GM19099 (cell line): Measurements from ENCODE around the gene MACROD2.

Experiments
- POLR2A ChIP-seq: IDR thresholded peaks from 3 replicates; pipeline ENCODE4 v1.6.1; 2011; ENCODE audit warnings: low read depth; ENCODE audit not compliant: insufficient read length; ENCODE audit errors: extremely low read depth

Gene MACROD2

GRCh38 chr20:15799871-15800270, 1804.6 kb downstream of the MACROD2 start:
- no peak for TF ChIP-seq POLR2A

DNA sequence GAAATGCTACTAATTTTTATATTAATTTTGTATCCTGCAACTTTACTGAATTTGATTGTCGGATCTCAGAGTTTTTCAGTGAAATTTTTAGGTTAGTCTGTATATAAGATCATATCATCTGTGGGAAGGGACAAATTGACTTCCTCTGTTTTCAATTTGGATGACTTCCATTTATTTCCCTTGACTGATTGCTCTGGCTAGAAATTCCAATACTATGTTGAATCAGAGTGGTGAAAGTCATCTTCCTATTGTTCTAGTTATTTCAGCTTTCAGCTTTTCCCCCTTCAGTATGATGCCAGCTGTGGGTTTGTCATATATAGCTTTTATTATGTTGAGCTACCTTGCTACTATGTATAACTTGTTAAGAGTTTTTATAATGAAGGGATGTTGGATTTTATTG, 1806.7 kb downstream of the MACROD2 start:
- no peak for TF ChIP-seq POLR2A

DNA sequence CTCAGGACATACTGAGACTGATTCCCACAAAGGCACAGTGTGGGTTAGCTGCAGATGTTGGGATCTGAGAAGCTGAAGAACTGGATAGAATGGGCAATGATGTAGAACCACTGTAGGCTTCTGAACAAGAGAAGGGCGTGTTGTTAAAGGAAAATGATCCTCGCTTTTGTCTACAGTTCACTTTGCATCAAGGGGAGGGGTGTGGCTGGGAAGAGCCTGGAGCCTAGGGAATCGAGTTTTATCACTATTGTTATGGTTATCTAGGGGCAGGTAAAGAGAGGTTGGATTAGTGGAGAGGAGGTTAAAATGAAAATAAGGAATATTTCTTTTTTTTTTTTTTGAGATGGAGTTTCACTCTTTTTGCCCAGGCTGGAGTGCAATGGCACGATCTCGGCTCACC, 1809.8 kb downstream of the MACROD2 start:
- no peak for TF ChIP-seq POLR2A

GRCh38 chr20:15806105-15806504, 1810.8 kb downstream of the MACROD2 start:
- no peak for TF ChIP-seq POLR2A

GRCh38 chr20:15807271-15807670, 1812.0 kb downstream of the MACROD2 start:
- TF ChIP-seq POLR2A = no peak

- no peak for TF ChIP-seq POLR2A
Observed at GRCh38 chr20:15811951-15812350, 1816.6 kb downstream of the MACROD2 start.

GRCh38 chr20:15812696-15813095, 1817.4 kb downstream of the MACROD2 start:
- no peak for TF ChIP-seq POLR2A

DNA sequence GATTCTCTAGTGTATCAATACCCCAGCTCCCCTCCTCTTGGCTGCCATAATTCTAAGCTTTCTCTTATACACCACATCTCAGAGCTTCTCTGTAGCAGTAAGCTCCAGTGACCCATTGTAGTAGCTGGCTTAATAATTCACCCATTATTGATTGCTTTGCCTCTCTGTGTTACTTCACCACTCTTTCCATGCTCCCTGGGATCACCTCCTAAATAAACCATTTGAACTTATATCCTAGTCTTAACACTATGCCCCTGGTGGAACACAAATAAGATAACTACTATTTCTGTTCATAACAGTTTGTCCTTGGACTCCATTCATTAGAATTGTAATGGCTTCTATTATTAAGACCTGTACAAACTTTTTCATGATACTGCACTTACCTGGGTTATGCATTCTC, 1819.0 kb downstream of the MACROD2 start:
- no peak for TF ChIP-seq POLR2A

DNA sequence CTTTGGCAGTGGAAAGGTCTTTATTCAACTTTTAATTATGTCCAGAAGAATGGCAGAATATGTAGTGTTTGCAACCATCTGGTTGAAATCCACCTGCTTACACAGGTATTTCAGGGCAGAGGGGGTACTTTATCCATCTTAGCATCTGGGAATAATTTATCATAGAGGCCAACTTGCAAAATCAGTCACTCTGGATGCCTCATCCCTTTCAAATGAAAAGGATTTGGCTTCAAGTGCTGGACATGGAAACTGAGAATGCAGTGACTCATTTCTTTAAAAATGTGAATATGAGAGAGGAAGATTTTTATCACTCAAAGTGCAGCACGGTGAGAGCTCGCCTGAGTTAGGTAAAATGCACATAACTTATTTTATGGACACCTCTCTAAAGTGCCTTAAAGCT, 1819.6 kb downstream of the MACROD2 start:
- no peak for TF ChIP-seq POLR2A

DNA sequence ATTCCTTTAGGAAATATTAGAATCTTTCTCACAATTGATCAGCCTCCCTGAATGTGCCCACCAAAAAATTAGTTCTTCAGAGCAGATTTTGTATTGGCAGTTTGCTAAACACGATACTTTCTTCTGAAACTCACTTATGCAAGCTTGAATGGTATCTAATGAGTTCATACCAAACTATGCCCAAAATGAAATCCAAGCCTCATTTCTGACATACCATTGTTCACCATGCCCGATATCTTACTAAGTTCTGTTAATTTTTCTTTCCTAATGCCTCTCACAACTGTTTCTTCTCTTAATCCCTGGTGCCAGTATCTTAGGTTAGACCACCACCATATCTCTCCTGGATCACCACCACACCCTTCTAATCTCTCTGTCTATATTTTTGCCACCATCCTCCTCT, 1822.0 kb downstream of the MACROD2 start:
- TF ChIP-seq POLR2A = no peak

DNA sequence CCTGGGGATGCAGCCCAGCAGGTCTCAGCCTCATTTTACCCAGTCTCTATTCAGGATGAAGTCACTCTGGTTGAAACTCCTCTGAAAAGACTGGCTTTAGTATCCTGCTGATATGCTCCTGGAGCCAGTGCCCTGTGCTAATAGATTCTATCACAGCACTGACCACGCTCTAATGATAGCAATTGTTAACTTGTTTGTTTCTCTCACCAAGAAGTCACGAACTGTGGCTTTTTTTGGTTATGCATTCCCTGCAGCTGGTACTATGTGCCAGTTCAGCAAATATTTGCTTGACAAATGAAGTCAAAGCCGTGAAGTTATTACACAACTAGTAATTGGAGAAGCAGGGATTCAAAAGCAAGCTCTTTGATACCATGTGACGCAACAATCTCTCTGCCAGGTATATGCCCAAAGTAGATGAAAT, 1823.3 kb downstream of the MACROD2 start:
- no peak for TF ChIP-seq POLR2A

GRCh38 chr20:15823718-15824117, 1828.4 kb downstream of the MACROD2 start:
- TF ChIP-seq POLR2A = no peak

DNA sequence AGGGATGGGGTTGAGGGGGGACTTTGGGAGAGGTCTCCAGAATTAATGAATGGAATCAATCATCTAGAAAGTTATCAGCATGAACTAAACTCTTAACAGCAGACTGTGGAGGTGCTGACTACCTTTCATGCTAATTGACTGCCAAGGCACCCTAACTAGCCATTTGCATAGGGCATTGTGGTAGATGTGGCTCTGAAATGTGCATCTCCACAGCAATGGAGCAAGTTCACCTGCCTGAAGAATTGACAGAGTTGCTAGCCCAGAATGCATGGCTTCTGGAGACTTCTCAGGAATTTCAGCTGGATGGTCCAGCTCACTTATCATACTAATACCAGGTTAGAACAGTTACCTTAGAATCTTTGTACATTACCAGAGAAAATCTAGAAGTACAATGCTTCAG, 1832.3 kb downstream of the MACROD2 start:
- TF ChIP-seq POLR2A = no peak

GRCh38 chr20:15831201-15831600, 1835.9 kb downstream of the MACROD2 start:
- TF ChIP-seq POLR2A = no peak

DNA sequence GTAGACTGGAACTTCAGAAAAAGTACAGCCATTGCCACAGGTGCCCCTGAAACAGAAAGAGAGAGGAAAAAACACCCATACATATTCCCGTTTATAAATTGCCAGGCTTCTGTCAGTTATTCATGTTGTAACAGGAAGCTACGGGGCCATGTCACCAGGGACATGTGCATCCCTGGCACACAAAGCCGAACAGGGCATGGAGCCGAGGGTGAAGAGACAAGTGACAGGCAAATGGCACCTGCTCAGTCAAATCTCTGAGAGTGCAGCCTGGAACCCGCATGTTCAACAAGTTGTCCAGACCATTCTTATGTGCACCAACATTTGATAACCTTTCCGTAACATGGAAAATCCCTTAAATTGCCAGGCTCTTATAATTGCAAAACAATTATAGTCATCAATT, 1837.2 kb downstream of the MACROD2 start:
- no peak for TF ChIP-seq POLR2A

- TF ChIP-seq POLR2A = no peak
Observed at GRCh38 chr20:15834857-15835256, 1839.5 kb downstream of the MACROD2 start.

- TF ChIP-seq POLR2A = no peak
Observed at GRCh38 chr20:15835811-15836210, 1840.5 kb downstream of the MACROD2 start.

DNA sequence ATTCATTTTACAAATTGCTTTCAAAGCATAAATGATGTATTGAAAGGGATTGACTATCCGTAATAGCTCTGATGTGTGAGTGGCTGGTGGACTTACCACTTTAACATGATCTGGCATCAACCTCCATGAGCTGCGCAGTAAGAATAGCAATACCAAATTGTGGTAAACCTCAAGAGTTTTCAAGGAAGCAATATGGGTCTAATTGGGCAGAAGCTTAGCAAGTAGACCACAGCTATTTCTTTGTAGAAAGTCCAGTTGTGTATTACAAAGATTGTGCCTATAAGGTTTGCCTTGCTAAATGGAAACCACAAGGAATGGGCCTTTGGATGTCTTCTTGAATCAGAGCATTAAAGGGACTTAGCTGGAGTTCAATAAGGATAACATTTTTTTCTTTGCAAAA, 1841.3 kb downstream of the MACROD2 start:
- TF ChIP-seq POLR2A = no peak
